HepG2 (cell line): Measurements from ENCODE around the gene CPLANE2. TPM values are rescaled to one million over a fixed set of nuclear protein-coding genes. Genes with fewer than 3 reads are reported as not detected.

Experiments
- ATAC-seq: fragments of 200-7000 bp; cut with Tn5 transposase; 3 replicates; pipeline ENCODE4 v1.9.1; 2020; ENCODE audit warnings: mild to moderate bottlenecking, moderate library complexity
- BruUV-seq: library from RNA; stranded (reverse); fragments of 400-500 nt; replicated peaks from 2 replicates; lab custom pipeline; 2021; lab: Mats Ljungman, UMichigan
- CTCF ChIA-PET: fragments of 300-600 bp; formaldehyde crosslinking; extraction: SDS; loops from one replicate; lab custom pipeline; 2021; ENCODE audit warnings: low total read pairs, inconsistent platforms, low intra/inter-chr PET ratio; lab: Yijun Ruan, JAX
- POLR2A ChIA-PET: fragments of 350-600 bp; sonication (Branson Sonifier 250); formaldehyde crosslinking; loops from one replicate; lab custom pipeline; 2020; ENCODE audit warnings: antibody characterized with exemption, inconsistent platforms; lab: Yijun Ruan, JAX
- DNase-seq: peaks from one replicate; pipeline ENCODE4 v3.0.0-alpha.2; 2015; ENCODE audit warnings: low spot score
- FAIRE-seq: peaks from 3 replicates; lab custom pipeline; 2011; peaks lifted over from hg19 to GRCh38; lab: Jason Lieb, UNC
- H2AFZ ChIP-seq: one replicate; pipeline ENCODE4 v1.6.1; 2011; ENCODE audit warnings: low read length, inconsistent platforms
- H3K27ac ChIP-seq: fragments of 300-600 bp; 3 replicates; pipeline ENCODE4 v1.8.0; 2011; ENCODE audit warnings: mixed run types, mild to moderate bottlenecking, mixed read lengths, low read length, inconsistent platforms; ENCODE audit not compliant: insufficient read depth; ENCODE audit errors: extremely low read length
- H3K27me3 ChIP-seq, 2 experiments: fragments of 200-600 bp in 1 of 2; 2 replicates in 1 of 2; 3 replicates in 1 of 2; pipeline versions ENCODE4 v1.6.0 to v1.8.0; 2011; ENCODE audit warnings: low read length in 2 of 2, mild to moderate bottlenecking in 2 of 2, moderate library complexity in 2 of 2, inconsistent platforms in 1 of 2; ENCODE audit not compliant: insufficient read depth in 2 of 2, control insufficient read depth in 1 of 2
- H3K36me3 ChIP-seq, 2 experiments: fragments of 200-600 bp in 1 of 2; replicated peaks in 1 of 2; 2 replicates in 1 of 2; 3 replicates in 1 of 2; pipeline versions ENCODE4 v1.5.1 to v1.8.0; 2011; ENCODE audit warnings: low read length in 2 of 2, inconsistent platforms in 1 of 2; ENCODE audit not compliant: insufficient read depth in 2 of 2, control insufficient read depth in 1 of 2
- H3K4me1 ChIP-seq: 2 replicates; pipeline ENCODE4 v1.5.1; 2012; ENCODE audit warnings: low read length, inconsistent platforms; ENCODE audit not compliant: insufficient read depth
- H3K4me2 ChIP-seq: 2 replicates; pipeline ENCODE4 v1.6.0; 2011; ENCODE audit warnings: low read depth, low read length, inconsistent platforms
- H3K4me3 ChIP-seq, 3 experiments: fragments of 200-600 bp in 1 of 3; sonication (generic), shearing (Covaris generic) in 1 of 3; replicated peaks in 1 of 3; 2 replicates each; pipeline ENCODE4 v1.5.1; 2011 to 2016; ENCODE audit warnings: low read length in 3 of 3, inconsistent platforms in 2 of 3, low read depth in 2 of 3, mild to moderate bottlenecking in 2 of 3, control low read depth in 1 of 3, mixed read lengths in 1 of 3; ENCODE audit not compliant: insufficient read depth in 1 of 3
- H3K79me2 ChIP-seq: one replicate; pipeline ENCODE4 v1.6.1; 2011; ENCODE audit warnings: low read length, inconsistent platforms; ENCODE audit not compliant: insufficient read depth
- H3K9ac ChIP-seq: 2 replicates; pipeline ENCODE4 v1.6.0; 2011; ENCODE audit warnings: mild to moderate bottlenecking, low read depth, low read length, inconsistent platforms; ENCODE audit not compliant: insufficient read depth
- H3K9me3 ChIP-seq: 2 replicates; pipeline ENCODE4 v1.5.1; 2012; ENCODE audit warnings: mild to moderate bottlenecking, low read length
- H4K20me1 ChIP-seq: 2 replicates; pipeline ENCODE4 v1.6.0; 2011; ENCODE audit warnings: inconsistent platforms, mild to moderate bottlenecking, low read length, moderate library complexity; ENCODE audit not compliant: insufficient read depth
- ATF1 ChIP-seq: IDR thresholded peaks from 2 replicates; pipeline ENCODE4 v1.6.1; 2016; ENCODE audit warnings: mild to moderate bottlenecking, control low read depth
- BORCS8-MEF2B ChIP-seq: sonication (generic); formaldehyde crosslinking; IDR thresholded peaks from 2 replicates; pipeline ENCODE4 v1.8.0; 2022; ENCODE audit warnings: mild to moderate bottlenecking, missing genetic modification reagents
- HNRNPL ChIP-seq: fragments of 200-400 bp; formaldehyde crosslinking; IDR thresholded peaks from 2 replicates; pipeline ENCODE4 v1.6.1; 2017; ENCODE audit warnings: mild to moderate bottlenecking, low read depth, low read length
- KLF13 ChIP-seq: sonication (generic); formaldehyde crosslinking; IDR thresholded peaks from 2 replicates; pipeline ENCODE4 v1.4.0; 2020; ENCODE audit warnings: mild to moderate bottlenecking, missing genetic modification reagents
- MEIS1 ChIP-seq: sonication (generic); formaldehyde crosslinking; IDR thresholded peaks from 2 replicates; pipeline ENCODE4 v1.9.0; 2021; ENCODE audit warnings: mild to moderate bottlenecking, missing genetic modification reagents, moderate library complexity, borderline replicate concordance
- RFX3 ChIP-seq: IDR thresholded peaks from 2 replicates; pipeline ENCODE4 v1.6.1; 2016; ENCODE audit warnings: missing biosample characterization, missing genetic modification reagents
- SIN3B ChIP-seq: fragments of 150-350 bp; IDR thresholded peaks from 2 replicates; pipeline ENCODE4 v1.6.1; 2014; ENCODE audit warnings: low read length
- SYNCRIP ChIP-seq: fragments of 200-400 bp; formaldehyde crosslinking; IDR thresholded peaks from 2 replicates; pipeline ENCODE4 v1.6.1; 2018; ENCODE audit warnings: mild to moderate bottlenecking, low read depth, low read length; ENCODE audit not compliant: insufficient read depth
- TBX2 ChIP-seq: sonication (generic); formaldehyde crosslinking; IDR thresholded peaks from 2 replicates; pipeline ENCODE4 v1.5.0; 2020; ENCODE audit warnings: missing genetic modification reagents, mild to moderate bottlenecking, borderline replicate concordance
- XBP1 ChIP-seq: sonication (generic); formaldehyde crosslinking; IDR thresholded peaks from 2 replicates; pipeline ENCODE4 v1.5.0; 2020; ENCODE audit warnings: missing genetic modification reagents
- ZMYM3 ChIP-seq: sonication (generic); formaldehyde crosslinking; IDR thresholded peaks from 2 replicates; pipeline ENCODE4 v1.5.1; 2020; ENCODE audit warnings: mild to moderate bottlenecking, missing genetic modification reagents
- ZNF605 ChIP-seq: sonication (generic); formaldehyde crosslinking; IDR thresholded peaks from 2 replicates; pipeline ENCODE4 v1.8.0; 2022; ENCODE audit warnings: mild to moderate bottlenecking, missing genetic modification reagents
- ZNF768 ChIP-seq: sonication (generic); formaldehyde crosslinking; IDR thresholded peaks from 2 replicates; pipeline ENCODE4 v1.4.0; 2020; ENCODE audit warnings: missing genetic modification reagents
- WGBS: methylation state at CpG from one replicate; pipeline ENCODE4 v1.1.6; 2017; ENCODE audit warnings: low lambda C conversion rate; 5-methylcytosine and 5-hydroxymethylcytosine counted together
- in situ Hi-C: cut with HindIII; loops from 2 replicates; pipeline ENCODE4 v1.10.0; 2017; ENCODE audit warnings: low pct_unique_long_range_greater_than_20kb; ENCODE audit not compliant: extremely low pct_ligation_motif_present
- intact Hi-C: fragments of 100-400 bp; cut with micrococcal nuclease; formaldehyde crosslinking; loops from one replicate; pipeline ENCODE4 v1.10.0; 2022; ENCODE audit not compliant: unreplicated experiment
- polyA plus RNA-seq, 8 experiments: library from polyadenylated mRNA; depleted of rRNA in 3 of 8; stranded (reverse) in 7 of 8; unstranded in 1 of 8; fragments of >200 nt; fragmentation: Illumina TruSeq in 4 of 8; extraction: Trizol in 4 of 8; gene quantifications; 2 replicates each; pipeline versions ENCODE4 v1.2.1 to v1.2.3, GENCODE V29; 2011 to 2016; ENCODE audit warnings: low read depth in 4 of 8, missing spikeins in 1 of 8, mixed read lengths in 1 of 8; ENCODE audit not compliant: insufficient read depth in 1 of 8
- total RNA-seq, 5 experiments: library from RNA; depleted of rRNA; stranded (reverse); fragments of >200 nt; fragmentation: Illumina TruSeq; extraction: Trizol; gene quantifications; 2 replicates each; pipeline ENCODE4 v1.2.3, GENCODE V29; 2016; ENCODE audit warnings: low read depth in 1 of 5
- TF ChIP-seq, protein P1 (sequence below): IDR thresholded peaks from 2 replicates; pipeline ENCODE4 v1.6.1; 2016; ENCODE audit warnings: control low read depth
- TF ChIP-seq, protein P2 (sequence below): IDR thresholded peaks from 2 replicates; pipeline ENCODE4 v1.6.1; 2016; ENCODE audit warnings: low read depth

Gene CPLANE2
- total and polyA plus RNA-seq, 2 of the 13 experiments (the other 11 are each of a cell fraction or from before 2014, with no cell fraction given), result 0.29 to 1.6 TPM

DNA sequence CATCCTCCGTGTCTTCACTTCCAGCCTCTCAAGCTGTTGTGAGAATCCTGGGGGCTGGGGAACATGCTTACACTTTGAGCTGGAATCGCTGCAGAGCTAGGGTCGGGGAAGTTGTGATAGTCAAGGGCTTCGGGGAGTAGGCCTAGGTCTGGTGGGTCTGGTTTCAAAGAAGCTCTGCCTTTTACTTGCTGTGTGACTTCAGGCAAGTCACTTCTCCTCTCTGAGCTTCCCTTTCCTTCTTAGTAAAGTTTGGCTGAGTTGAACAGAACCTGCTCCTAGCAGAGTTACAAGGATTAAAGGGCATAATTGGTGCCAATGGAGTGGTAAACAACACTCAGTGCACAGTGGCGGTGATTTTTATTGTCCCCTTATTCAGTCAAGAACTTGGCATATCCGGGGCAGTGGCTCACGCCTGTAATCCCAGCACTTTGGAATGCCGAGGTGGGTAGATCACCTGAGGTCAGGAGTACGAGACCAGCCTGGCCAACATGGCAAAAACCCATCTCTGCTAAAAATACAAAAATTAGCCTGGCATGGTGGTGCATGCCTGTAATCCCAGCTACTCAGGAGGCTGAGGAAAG is 50.2 kb downstream of the CPLANE2 start:
- Histone ChIP-seq H3K27ac (no peak overlapping the region), H2AFZ (no peak overlapping the region), H4K20me1 (no peaks in the 10 kb centered on the region), H3K4me3 (no peak overlapping the region), H3K9ac (no peak overlapping the region)
- BruUV-seq, result no TSS peak
- ChIA-PET POLR2A (interaction anchor here (0.9 to 1.8 kb wide), 3 partner anchors 41 to 104 kb away, joined by 3 to 7 read pairs (median 3); no protein-coding TSS in a partner anchor), CTCF (interaction anchor here (1.3 to 6.0 kb wide), 3 partner anchors 106 to 111 kb away, joined by 4 to 98 read pairs (median 5); no protein-coding TSS in a partner anchor)
- intact Hi-C loops, result loop anchor here (1.0 kb wide), 1 partner anchor 107 kb away; no protein-coding TSS in a partner anchor
- ATAC-seq, result no peak
- TF ChIP-seq ZMYM3 (CRISPR knock-in tag) (peak; percentile 39; the same call in 1 of the 2 replicates), ATF1 (CRISPR knock-in tag) (no peak), ZNF768 (CRISPR knock-in tag) (peak; percentile 89)
- TF ChIP-seq, all 625 proteins: peak for 2
- no peak for FAIRE-seq
- in situ Hi-C loops, result no loop called here
- H3K9me3 ChIP-seq, result no peaks in the 10 kb centered on the region
- peaks cover 75% of the 10 kb centered on the region for H3K4me1 ChIP-seq
- H3K4me2 ChIP-seq, result no peak overlapping the region
- no peak for DNase-seq
- no peaks in the 10 kb centered on the region for H3K79me2 ChIP-seq
- H3K36me3 ChIP-seq, result no peaks in the 10 kb centered on the region
- WGBS, result 42% methylated on average over 8 of the region's 9 CpGs
- H3K27me3 ChIP-seq, result peaks cover 2 to 4% of the 10 kb centered on the region in 2 experiments; a peak in 2 of 5 replicates

DNA sequence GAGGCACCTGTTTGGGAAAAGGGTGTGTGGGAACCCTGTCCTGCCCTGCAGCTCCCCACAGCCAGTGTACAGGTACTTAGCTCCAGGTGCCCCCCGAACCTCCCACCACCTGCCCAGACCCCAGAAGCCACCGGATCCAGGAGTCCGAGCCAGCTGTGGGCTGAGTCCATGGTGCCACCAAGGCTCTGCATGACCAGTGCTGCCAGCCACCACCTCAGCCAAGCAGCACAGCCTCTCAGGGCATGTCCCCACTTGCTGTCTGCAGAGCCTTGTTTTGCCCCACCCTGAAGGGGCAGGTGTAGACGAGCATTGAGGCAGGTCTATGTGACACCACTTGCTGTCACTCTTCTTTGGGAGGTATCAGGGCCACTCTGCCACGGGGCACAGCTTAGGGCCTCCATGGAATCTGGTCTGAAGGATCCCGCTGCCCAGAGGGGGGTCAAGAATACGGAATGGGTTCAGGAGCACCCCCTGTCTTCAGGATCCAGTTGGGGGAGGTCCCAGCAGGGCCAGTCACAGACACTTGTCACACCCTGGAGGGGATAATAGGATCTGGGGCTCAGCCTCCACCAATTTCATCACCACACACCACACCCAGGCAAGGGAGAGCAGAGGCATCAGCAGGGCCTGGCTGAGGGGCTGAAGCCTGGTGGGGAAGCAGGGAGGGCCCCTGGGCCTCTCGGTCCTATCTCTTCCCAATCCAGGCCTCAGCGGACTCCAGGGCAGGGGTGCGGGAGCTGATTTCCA is 52.3 kb downstream of the CPLANE2 start:
- H3K9ac ChIP-seq, result no peak overlapping the region
- H2AFZ ChIP-seq, result no peak overlapping the region
- ChIA-PET POLR2A (interaction anchor here (1.1 to 4.5 kb wide), 2 partner anchors 30 to 101 kb away, joined by 3 to 51 read pairs; partner anchors contain the start of gene EPHA2), CTCF (interaction anchor here (6.0 kb wide), 1 partner anchor 104 kb away, joined by 98 read pairs; no protein-coding TSS in a partner anchor)
- intact Hi-C loops, result no loop called here
- H3K36me3 ChIP-seq, result no peaks in the 10 kb centered on the region
- 21% methylated on average over 5 of the region's 10 CpGs for WGBS
- no TSS peak for BruUV-seq
- no peak for FAIRE-seq
- no peak overlapping the region for H3K4me3 ChIP-seq
- in situ Hi-C loops, result loop anchor here (5.0 kb wide), 2 partner anchors 37 to 107 kb away; no protein-coding TSS in a partner anchor
- H3K27me3 ChIP-seq, result peaks cover 0 to under 1% of the 10 kb centered on the region in 2 experiments; a peak in 1 of 5 replicates
- H3K4me2 ChIP-seq, result peak overlapping the region; percentile 15; the same call in 1 of the 2 replicates
- ATAC-seq, result no peak
- H3K4me1 ChIP-seq, result peaks cover 84% of the 10 kb centered on the region
- no peak overlapping the region for H3K27ac ChIP-seq
- no peaks in the 10 kb centered on the region for H3K9me3 ChIP-seq
- H3K79me2 ChIP-seq, result no peaks in the 10 kb centered on the region
- DNase-seq, result no peak
- no peaks in the 10 kb centered on the region for H4K20me1 ChIP-seq
- TF ChIP-seq XBP1 (CRISPR knock-in tag) (no peak), RFX3 (CRISPR knock-in tag) (no peak), SYNCRIP (no peak), KLF13 (CRISPR knock-in tag) (no peak), BORCS8-MEF2B (CRISPR knock-in tag) (no peak), HNRNPL (0 out of 2 replicates have a peak, but pooled peaks have one; percentile 51), MEIS1 (CRISPR knock-in tag) (no peak), TBX2 (CRISPR knock-in tag) (0 out of 2 replicates have a peak, but pooled peaks have one; percentile 20), ZNF605 (CRISPR knock-in tag) (no peak), SIN3B (no peak)
- TF ChIP-seq, protein P1, sequence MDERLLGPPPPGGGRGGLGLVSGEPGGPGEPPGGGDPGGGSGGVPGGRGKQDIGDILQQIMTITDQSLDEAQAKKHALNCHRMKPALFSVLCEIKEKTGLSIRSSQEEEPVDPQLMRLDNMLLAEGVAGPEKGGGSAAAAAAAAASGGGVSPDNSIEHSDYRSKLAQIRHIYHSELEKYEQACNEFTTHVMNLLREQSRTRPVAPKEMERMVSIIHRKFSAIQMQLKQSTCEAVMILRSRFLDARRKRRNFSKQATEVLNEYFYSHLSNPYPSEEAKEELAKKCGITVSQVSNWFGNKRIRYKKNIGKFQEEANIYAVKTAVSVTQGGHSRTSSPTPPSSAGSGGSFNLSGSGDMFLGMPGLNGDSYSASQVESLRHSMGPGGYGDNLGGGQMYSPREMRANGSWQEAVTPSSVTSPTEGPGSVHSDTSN, result no peak
- TF ChIP-seq, protein P2, sequence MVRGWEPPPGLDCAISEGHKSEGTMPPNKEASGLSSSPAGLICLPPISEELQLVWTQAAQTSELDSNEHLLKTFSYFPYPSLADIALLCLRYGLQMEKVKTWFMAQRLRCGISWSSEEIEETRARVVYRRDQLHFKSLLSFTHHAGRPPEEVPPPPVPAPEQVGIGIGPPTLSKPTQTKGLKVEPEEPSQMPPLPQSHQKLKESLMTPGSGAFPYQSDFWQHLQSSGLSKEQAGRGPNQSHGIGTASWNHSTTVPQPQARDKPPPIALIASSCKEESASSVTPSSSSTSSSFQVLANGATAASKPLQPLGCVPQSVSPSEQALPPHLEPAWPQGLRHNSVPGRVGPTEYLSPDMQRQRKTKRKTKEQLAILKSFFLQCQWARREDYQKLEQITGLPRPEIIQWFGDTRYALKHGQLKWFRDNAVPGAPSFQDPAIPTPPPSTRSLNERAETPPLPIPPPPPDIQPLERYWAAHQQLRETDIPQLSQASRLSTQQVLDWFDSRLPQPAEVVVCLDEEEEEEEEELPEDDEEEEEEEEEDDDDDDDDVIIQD (CRISPR knock-in tag), result no peak
